ENCODE data around the gene PCBP3. TPM values are rescaled to one million over a fixed set of nuclear protein-coding genes. Genes with fewer than 3 reads are reported as not detected.

The PCBP3 gene
- 1 to 10 TPM in 2 of 4 donors, under 1 TPM in 1, not detected in 1; 0.77 to 8.6 (median 3.2) TPM for total RNA-seq

- Histone ChIP-seq H3K36me3 (no peaks in the 10 kb centered on the region), H3K9me3 (no peaks in the 10 kb centered on the region), H3K4me3 (peak within 1 kb of the TSS; percentile 28 to 53), H3K27ac (peak within 1 kb of the TSS; percentile 21 to 70), H3K4me1 (no peaks in the 10 kb centered on the region), H3K27me3 (no peaks in the 10 kb centered on the region)
- intact Hi-C loops (cut with DNase I; ENCODE audit: low total_unique reads) = no loop called here
- TF ChIP-seq CTCF (IDR thresholded peaks at IDR 0.05) (no peak), POLR2A (IDR thresholded peaks at IDR 0.05) (peak; percentile 29 to 82)
- DNase-seq = peak; percentile 88 to 98
Observed at GRCh38 chr21:45643021-45643980, at the start of gene PCBP3. TSS of gene PCBP3 (plus strand) at chr21:45643725. CDS start at chr21:45850086, 206,361 bp downstream.

DNA sequence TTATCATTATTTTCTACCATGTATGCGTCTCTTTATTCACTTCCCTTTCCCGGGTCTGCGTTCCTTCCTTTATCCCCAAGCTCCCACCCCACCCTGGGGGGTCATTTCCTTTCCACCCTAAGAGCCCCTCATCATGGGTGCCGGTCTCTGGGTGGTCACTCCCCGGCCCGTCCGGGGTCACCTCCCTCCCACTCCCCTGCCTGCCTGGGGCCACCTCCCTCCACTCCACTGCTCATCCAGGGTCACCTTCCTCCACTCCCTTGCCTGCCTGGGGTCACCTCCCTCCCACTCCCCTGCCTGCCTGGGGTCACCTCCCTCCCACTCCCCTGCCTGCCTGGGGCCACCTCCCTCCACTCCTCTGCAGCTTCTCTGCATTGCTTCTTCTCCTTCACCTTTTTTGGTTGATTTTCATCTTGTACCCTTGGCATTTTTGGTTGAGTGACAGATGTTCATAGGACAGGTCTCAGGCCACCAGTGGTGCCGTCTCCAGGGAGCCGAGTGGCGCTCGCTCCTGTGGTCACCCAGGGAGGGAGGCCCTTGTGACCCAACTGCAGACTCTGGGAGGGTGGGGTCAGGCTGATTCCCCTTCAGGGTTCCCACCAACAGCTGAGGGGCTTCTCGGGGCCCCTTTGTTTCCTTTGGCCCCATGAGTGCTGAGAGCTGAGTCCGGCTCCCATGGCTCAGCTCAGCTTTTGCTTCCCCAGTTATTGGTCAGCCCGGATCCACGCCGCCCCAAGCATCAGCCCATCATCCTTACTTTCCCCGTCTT is 48.6 kb upstream of the PCBP3 start:
- TF ChIP-seq POLR2A (IDR thresholded peaks at IDR 0.05) (no peak), CTCF (IDR thresholded peaks at IDR 0.05) (no peak)
- H3K4me3 ChIP-seq = no peak overlapping the region
- intact Hi-C loops (cut with DNase I; ENCODE audit: low total_unique reads) = no loop called here
- no peak for DNase-seq
- H3K36me3 ChIP-seq = no peaks in the 10 kb centered on the region
- no peaks in the 10 kb centered on the region for H3K27me3 ChIP-seq
- H3K4me1 ChIP-seq = peaks cover 0 to 4% of the 10 kb centered on the region in 2 donors
- no peak overlapping the region for H3K27ac ChIP-seq
- H3K9me3 ChIP-seq = no peaks in the 10 kb centered on the region

DNA sequence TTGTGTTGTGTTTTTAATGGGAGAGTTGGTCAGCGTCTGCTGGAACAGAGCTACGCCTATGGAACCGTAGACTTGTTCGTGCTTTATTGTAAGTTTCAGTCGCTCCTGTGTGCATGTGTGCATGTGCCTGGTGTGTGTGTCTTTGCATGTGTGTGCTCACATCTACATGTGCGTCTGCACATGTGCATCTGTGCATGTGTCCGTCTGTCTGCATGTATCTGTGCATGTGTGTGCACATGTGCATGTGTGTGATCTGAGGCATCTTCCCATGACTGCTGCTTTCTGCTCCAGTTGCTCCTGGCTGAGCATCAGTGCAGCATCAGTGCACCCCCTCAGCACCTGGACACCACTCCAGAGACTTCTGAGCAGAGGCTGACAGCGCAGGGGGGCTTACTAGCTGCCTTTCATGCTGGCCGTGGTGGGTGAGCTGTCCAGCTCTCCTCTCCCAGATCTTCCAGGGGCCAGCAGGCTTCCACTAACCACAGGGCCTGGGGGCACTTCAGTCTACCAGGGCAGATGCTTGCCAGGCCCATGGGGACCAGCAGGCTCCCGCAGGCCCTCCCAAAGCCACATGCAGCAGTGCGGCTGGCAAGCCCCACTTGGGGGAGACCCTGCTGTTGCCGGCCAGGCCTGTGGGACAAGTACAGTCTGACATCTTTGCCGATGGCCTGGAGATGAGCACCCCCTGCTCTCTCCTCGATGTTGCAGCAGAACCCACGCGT is 47.8 kb upstream of the PCBP3 start:
- Histone ChIP-seq H3K27me3 (no peaks in the 10 kb centered on the region), H3K36me3 (no peaks in the 10 kb centered on the region), H3K4me1 (peaks cover 0 to 2% of the 10 kb centered on the region in 2 donors), H3K27ac (no peak overlapping the region), H3K9me3 (no peaks in the 10 kb centered on the region), H3K4me3 (no peak overlapping the region)
- intact Hi-C loops (cut with DNase I; ENCODE audit: low total_unique reads) = no loop called here
- no peak for TF ChIP-seq CTCF (IDR thresholded peaks at IDR 0.05)
- no peak for TF ChIP-seq POLR2A (IDR thresholded peaks at IDR 0.05)
- no peak for DNase-seq

GRCh38 chr21:45596704-45597318 is 46.7 kb upstream of the PCBP3 start:
- peak; percentile 54 to 55 for DNase-seq
- no peaks in the 10 kb centered on the region for H3K4me1 ChIP-seq
- no peak overlapping the region for H3K4me3 ChIP-seq
- H3K36me3 ChIP-seq = no peaks in the 10 kb centered on the region
- TF ChIP-seq CTCF (IDR thresholded peaks at IDR 0.05) (peak; percentile 66 to 82 (median 74)), POLR2A (IDR thresholded peaks at IDR 0.05) (no peak)
- H3K27me3 ChIP-seq = no peaks in the 10 kb centered on the region
- H3K27ac ChIP-seq = no peak overlapping the region
- H3K9me3 ChIP-seq = no peaks in the 10 kb centered on the region
- intact Hi-C loops (cut with DNase I; ENCODE audit: low total_unique reads) = no loop called here
